ENCODE data around the gene MAOB.

DNA sequence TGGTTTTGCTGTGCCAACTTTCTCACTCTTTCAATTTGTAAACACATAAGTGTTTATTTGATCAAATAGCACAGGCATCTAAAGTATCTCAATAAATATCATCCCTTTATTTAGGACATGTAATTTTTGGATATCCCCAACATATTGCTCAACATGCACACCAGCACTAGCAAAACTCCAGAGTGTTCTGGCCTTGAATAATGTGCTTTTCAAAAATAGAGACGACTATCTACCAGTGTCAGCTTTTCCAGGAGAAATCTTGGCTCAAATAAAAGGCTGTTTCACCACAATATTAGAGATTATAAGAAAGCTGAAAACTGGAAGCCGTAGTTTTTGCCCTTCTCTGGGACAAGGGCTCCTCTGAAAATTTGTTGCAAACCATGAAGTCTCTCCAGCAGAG, 67.0 kb downstream of the MAOB start:
- TF ChIP-seq, protein P1, sequence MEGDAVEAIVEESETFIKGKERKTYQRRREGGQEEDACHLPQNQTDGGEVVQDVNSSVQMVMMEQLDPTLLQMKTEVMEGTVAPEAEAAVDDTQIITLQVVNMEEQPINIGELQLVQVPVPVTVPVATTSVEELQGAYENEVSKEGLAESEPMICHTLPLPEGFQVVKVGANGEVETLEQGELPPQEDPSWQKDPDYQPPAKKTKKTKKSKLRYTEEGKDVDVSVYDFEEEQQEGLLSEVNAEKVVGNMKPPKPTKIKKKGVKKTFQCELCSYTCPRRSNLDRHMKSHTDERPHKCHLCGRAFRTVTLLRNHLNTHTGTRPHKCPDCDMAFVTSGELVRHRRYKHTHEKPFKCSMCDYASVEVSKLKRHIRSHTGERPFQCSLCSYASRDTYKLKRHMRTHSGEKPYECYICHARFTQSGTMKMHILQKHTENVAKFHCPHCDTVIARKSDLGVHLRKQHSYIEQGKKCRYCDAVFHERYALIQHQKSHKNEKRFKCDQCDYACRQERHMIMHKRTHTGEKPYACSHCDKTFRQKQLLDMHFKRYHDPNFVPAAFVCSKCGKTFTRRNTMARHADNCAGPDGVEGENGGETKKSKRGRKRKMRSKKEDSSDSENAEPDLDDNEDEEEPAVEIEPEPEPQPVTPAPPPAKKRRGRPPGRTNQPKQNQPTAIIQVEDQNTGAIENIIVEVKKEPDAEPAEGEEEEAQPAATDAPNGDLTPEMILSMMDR (conservative IDR thresholded peaks at IDR 0.05; ENCODE audit: low read depth, low read length), result no peak
- TF ChIP-seq EZH2 (IDR thresholded peaks at IDR 0.05; ENCODE audit: low read length, unreplicated experiment), result no peak

Measured in PC-3 (cell line).